H1 (cell line): Measurements from ENCODE around the gene PREX1. TPM values are rescaled to one million over a fixed set of nuclear protein-coding genes. Genes with fewer than 3 reads are reported as not detected.

Experiments used
- CTCF ChIA-PET: fragments of 300-600 bp; sonication (Branson Sonifier 250); formaldehyde crosslinking; loops from one replicate; lab custom pipeline; 2021; ENCODE audit not compliant: partially characterized antibody; lab: Charles Lee
- POLR2A ChIA-PET: fragments of 300-600 bp; sonication (Branson Sonifier 250); formaldehyde crosslinking; loops from one replicate; lab custom pipeline; 2021; ENCODE audit warnings: inconsistent platforms; ENCODE audit not compliant: partially characterized antibody; lab: Charles Lee
- DNase-seq, 2 experiments: peaks; one replicate each; pipeline versions ENCODE4 v3.0.0 to v3.0.0-alpha.2; 2010 to 2022; ENCODE audit warnings: low spot score in 2 of 2, low read depth in 1 of 2, mixed read lengths in 1 of 2
- FAIRE-seq: peaks from 2 replicates; lab custom pipeline; 2011; peaks lifted over from hg19 to GRCh38; lab: Jason Lieb, UNC
- H2AFZ ChIP-seq: 2 replicates; pipeline ENCODE4 v1.8.1; 2012; ENCODE audit warnings: low read length, inconsistent platforms
- H2AK5ac ChIP-seq: 2 replicates; pipeline ENCODE4 v1.6.1; 2013; ENCODE audit warnings: low read depth, low read length
- H2BK120ac ChIP-seq: replicated peaks from 2 replicates; pipeline ENCODE3; 2013; ENCODE audit warnings: low read depth, low read length, inconsistent platforms
- H2BK12ac ChIP-seq: 2 replicates; pipeline ENCODE4 v1.6.1; 2013; ENCODE audit warnings: low read depth, low read length
- H2BK15ac ChIP-seq: 2 replicates; pipeline ENCODE4 v1.6.1; 2013; ENCODE audit warnings: low read length
- H2BK20ac ChIP-seq: 2 replicates; pipeline ENCODE4 v1.6.1; 2013; ENCODE audit warnings: low read length
- H2BK5ac ChIP-seq: 2 replicates; pipeline ENCODE4 v1.6.1; 2013; ENCODE audit warnings: low read depth, low read length
- H3K14ac ChIP-seq: 2 replicates; pipeline ENCODE4 v1.6.1; 2013; ENCODE audit warnings: inconsistent platforms; ENCODE audit not compliant: insufficient read length
- H3K18ac ChIP-seq: 2 replicates; pipeline ENCODE4 v1.6.1; 2013; ENCODE audit warnings: low read length; ENCODE audit errors: extremely low read depth
- H3K23ac ChIP-seq: 2 replicates; pipeline ENCODE4 v1.6.1; 2013; ENCODE audit warnings: inconsistent platforms; ENCODE audit not compliant: insufficient read length
- H3K23me2 ChIP-seq: 2 replicates; pipeline ENCODE4 v1.6.1; 2013; ENCODE audit warnings: low read depth, low read length
- H3K27ac ChIP-seq: 2 replicates; pipeline ENCODE4 v1.6.1; 2011; ENCODE audit warnings: low read depth, low read length, inconsistent platforms
- H3K27me3 ChIP-seq, 4 experiments: replicated peaks in 1 of 4; 1 replicate in 1 of 4; 2 replicates in 3 of 4; pipeline versions ENCODE4 v1.6.1 to v1.8.1; 2011 to 2013; ENCODE audit warnings: low read length in 3 of 4, mild to moderate bottlenecking in 3 of 4, inconsistent platforms in 2 of 4, mixed read lengths in 2 of 4, moderate library complexity in 1 of 4; ENCODE audit not compliant: control insufficient read depth in 3 of 4, insufficient read depth in 3 of 4; ENCODE audit errors: extremely low read depth in 1 of 4
- H3K36me3 ChIP-seq, 4 experiments: 2 replicates each; pipeline versions ENCODE4 v1.6.1 to v1.8.1; 2011 to 2013; ENCODE audit warnings: mild to moderate bottlenecking in 4 of 4, low read length in 3 of 4, moderate library complexity in 2 of 4, control low read depth in 1 of 4, inconsistent platforms in 1 of 4; ENCODE audit not compliant: insufficient read depth in 4 of 4, control insufficient read depth in 2 of 4
- H3K4ac ChIP-seq: replicated peaks from 2 replicates; pipeline ENCODE3; 2013; ENCODE audit warnings: low read length, low read depth, mixed read lengths, inconsistent platforms; ENCODE audit not compliant: insufficient read length
- H3K4me1 ChIP-seq, 4 experiments: replicated peaks in 1 of 4; 1 replicate in 1 of 4; 2 replicates in 3 of 4; pipeline versions ENCODE4 v1.6.1 to v1.8.1; 2011 to 2013; ENCODE audit warnings: low read length in 3 of 4, inconsistent platforms in 2 of 4, mixed read lengths in 1 of 4; ENCODE audit not compliant: insufficient read depth in 4 of 4, control insufficient read depth in 3 of 4
- H3K4me2 ChIP-seq, 2 experiments: 2 replicates each; pipeline versions ENCODE4 v1.6.1 to v1.8.1; 2011 to 2013; ENCODE audit warnings: low read depth in 2 of 2, low read length in 2 of 2, control low read depth in 1 of 2, inconsistent platforms in 1 of 2, mild to moderate bottlenecking in 1 of 2; ENCODE audit not compliant: insufficient read depth in 1 of 2
- H3K4me3 ChIP-seq, 4 experiments: fragments of 200-600, 300-600 bp in 1 of 4; sonication (generic), shearing (Covaris generic), sonication (Bioruptor Twin) in 1 of 4; 2 replicates each; pipeline versions ENCODE4 v1.5.1 to v1.8.1; 2011 to 2016; ENCODE audit warnings: low read length in 4 of 4, low read depth in 3 of 4, control low read depth in 2 of 4, inconsistent platforms in 2 of 4, mild to moderate bottlenecking in 2 of 4, mixed read lengths in 1 of 4, moderate library complexity in 1 of 4; ENCODE audit not compliant: insufficient read depth in 2 of 4; ENCODE audit errors: extremely low read depth in 1 of 4
- H3K56ac ChIP-seq: replicated peaks from 2 replicates; pipeline ENCODE3; 2013; ENCODE audit warnings: low read depth, mild to moderate bottlenecking, mixed read lengths, low read length, inconsistent platforms; ENCODE audit not compliant: insufficient read length
- H3K79me1 ChIP-seq: 2 replicates; pipeline ENCODE4 v1.6.1; 2013; ENCODE audit warnings: low read depth, low read length, control low read depth
- H3K79me2 ChIP-seq, 2 experiments: 2 replicates each; pipeline versions ENCODE4 v1.6.1 to v1.8.1; 2012 to 2013; ENCODE audit warnings: low read length in 2 of 2, mild to moderate bottlenecking in 2 of 2, inconsistent platforms in 1 of 2; ENCODE audit not compliant: insufficient read depth in 2 of 2, control insufficient read depth in 1 of 2
- H3K9ac ChIP-seq, 4 experiments: replicated peaks in 1 of 4; 1 replicate in 1 of 4; 2 replicates in 3 of 4; pipeline versions ENCODE4 v1.6.1 to v1.8.1; 2011 to 2013; ENCODE audit warnings: low read depth in 3 of 4, low read length in 3 of 4, control low read depth in 2 of 4, mild to moderate bottlenecking in 2 of 4, moderate library complexity in 2 of 4, inconsistent platforms in 1 of 4; ENCODE audit errors: extremely low read depth in 1 of 4
- H3K9me3 ChIP-seq, 2 experiments: 2 replicates each; pipeline versions ENCODE4 v1.6.1 to v1.8.1; 2012 to 2013; ENCODE audit warnings: mild to moderate bottlenecking in 2 of 2, moderate library complexity in 2 of 2, control low read depth in 1 of 2, inconsistent platforms in 1 of 2, low read depth in 1 of 2, low read length in 1 of 2, mixed read lengths in 1 of 2; ENCODE audit not compliant: insufficient read depth in 2 of 2
- H4K20me1 ChIP-seq, 2 experiments: replicated peaks in 1 of 2; 2 replicates each; pipeline versions ENCODE3 to v1.8.1; 2011 to 2013; ENCODE audit warnings: inconsistent platforms in 2 of 2, low read length in 2 of 2, mild to moderate bottlenecking in 1 of 2; ENCODE audit not compliant: insufficient read depth in 2 of 2, control insufficient read depth in 1 of 2
- H4K5ac ChIP-seq: 2 replicates; pipeline ENCODE4 v1.6.1; 2013; ENCODE audit warnings: low read length, low read depth, mixed read lengths, inconsistent platforms; ENCODE audit not compliant: insufficient read length
- H4K8ac ChIP-seq: 2 replicates; pipeline ENCODE4 v1.8.0; 2013; ENCODE audit warnings: mild to moderate bottlenecking, moderate library complexity, low read length, inconsistent platforms; ENCODE audit not compliant: insufficient read depth; ENCODE audit errors: extremely low read depth
- H4K91ac ChIP-seq: replicated peaks from 2 replicates; pipeline ENCODE3; 2013; ENCODE audit warnings: low read length, mixed read lengths, inconsistent platforms; ENCODE audit not compliant: insufficient read length
- BACH1 ChIP-seq: IDR thresholded peaks from 2 replicates; pipeline ENCODE4 v1.6.1; 2012; ENCODE audit warnings: low read length, improper control_type of control experiment
- CBX5 ChIP-seq: fragments of 300-800, 300-1000 bp; sonication (generic); IDR thresholded peaks from 2 replicates; pipeline ENCODE4 v1.7.1; 2016; ENCODE audit warnings: antibody characterized with exemption, low read length, low read depth
- CBX8 ChIP-seq: fragments of 300-800, 300-1000 bp; sonication (generic); IDR thresholded peaks from 2 replicates; pipeline ENCODE4 v1.7.1; 2016; ENCODE audit warnings: low read depth, low read length, borderline replicate concordance
- CREB1 ChIP-seq: IDR thresholded peaks from 2 replicates; pipeline ENCODE4 v1.6.1; 2012; ENCODE audit warnings: inconsistent platforms
- HDAC6 ChIP-seq: IDR thresholded peaks from one replicate; pipeline ENCODE4 v1.7.1; 2012; ENCODE audit warnings: low read depth, mild to moderate bottlenecking, inconsistent platforms, low read length, moderate library complexity
- RBBP5 ChIP-seq: IDR thresholded peaks from 2 replicates; pipeline ENCODE4 v1.7.1; 2012; ENCODE audit warnings: low read depth, mild to moderate bottlenecking, inconsistent platforms, low read length, moderate library complexity, borderline replicate concordance
- SP1 ChIP-seq: IDR thresholded peaks from 2 replicates; pipeline ENCODE4 v1.6.1; 2011; ENCODE audit warnings: low read depth, low read length
- SP2 ChIP-seq: IDR thresholded peaks from 2 replicates; pipeline ENCODE4 v1.6.1; 2012; ENCODE audit warnings: mild to moderate bottlenecking, low read length, inconsistent platforms
- TAF1 ChIP-seq: IDR thresholded peaks from 2 replicates; pipeline ENCODE4 v1.6.1; 2011; ENCODE audit warnings: mild to moderate bottlenecking, low read depth, low read length
- WGBS, 2 experiments: shearing (Covaris generic) in 1 of 2; methylation state at CpG; one replicate each; pipeline versions ENCODE4 v1.1.6 to v1.1.7; 2013 to 2015; ENCODE audit warnings: low lambda C conversion rate in 2 of 2, mixed read lengths in 2 of 2, inconsistent platforms in 1 of 2, low coverage in 1 of 2, missing lambda C conversion rate in 1 of 2; ENCODE audit not compliant: insufficient replicate concordance in 2 of 2, insufficient coverage in 1 of 2, insufficient read length in 1 of 2; ENCODE audit errors: extremely low coverage in 1 of 2, missing lambda C conversion rate in 1 of 2; 5-methylcytosine and 5-hydroxymethylcytosine counted together
- polyA plus RNA-seq, 7 experiments: library from polyadenylated mRNA; depleted of rRNA in 3 of 7; stranded (reverse) in 5 of 7; unstranded in 2 of 7; fragments of >200 nt in 5 of 7; fragments of 200-250 nt in 2 of 7; gene quantifications; 1 replicate in 5 of 7; 2 replicates in 1 of 7; 4 replicates in 1 of 7; pipeline versions ENCODE4 v1.2.1 to v1.2.3, GENCODE V29; 2011 to 2013; ENCODE audit warnings: missing spikeins in 2 of 7, mixed read lengths in 2 of 7
- total RNA-seq: library from RNA; stranded (reverse); fragmentation: NEBNext Ultra II Directional; extraction: Animal tissue kit (Norgen Biotek cat#: 25700); gene quantifications from 2 replicates; pipeline ENCODE4 v1.2.1, GENCODE V29; 2021

PREX1 gene
- total and polyA plus RNA-seq, 2 of the 8 experiments (the other 6 are each of a cell fraction or from before 2014, with no cell fraction given): 10.7 to 12.8 TPM

GRCh38 chr20:48790473-48791003 lies 37.3 kb downstream of the PREX1 start:
- Histone ChIP-seq H3K4me1 (peaks cover 7 to 14% (median 8%) of the 10 kb centered on the region in 4 experiments), H3K9me3 (no peaks in the 10 kb centered on the region), H3K23me2 (no peaks in the 10 kb centered on the region), H2AFZ (no peak overlapping the region), H3K4me3 (no peak overlapping the region), H3K27ac (no peak overlapping the region), H2AK5ac (no peak overlapping the region; the same call in 1 of the 2 replicates), H3K23ac (no peak overlapping the region), H3K18ac (no peak overlapping the region), H4K91ac (no peak overlapping the region), H4K20me1 (peaks cover 0 to under 1% of the 10 kb centered on the region in 2 experiments), H4K5ac (no peak overlapping the region), H3K27me3 (no peaks in the 10 kb centered on the region), H2BK12ac (no peak overlapping the region; the same call in 1 of the 2 replicates), H3K4ac (no peak overlapping the region), H2BK120ac (no peak overlapping the region), H3K56ac (no peak overlapping the region), H2BK5ac (no peak overlapping the region), H3K9ac (no peak overlapping the region), H3K4me2 (no peak overlapping the region), H2BK15ac (no peak overlapping the region), H3K79me2 (no peaks in the 10 kb centered on the region), H3K14ac (no peak overlapping the region), H3K79me1 (no peaks in the 10 kb centered on the region), H2BK20ac (no peak overlapping the region), H4K8ac (no peak overlapping the region), H3K36me3 (no peaks in the 10 kb centered on the region)
- ChIA-PET POLR2A (no interaction called here), CTCF (interaction anchor here (1.0 to 2.1 kb wide), 5 partner anchors 11 to 154 kb away, joined by 3 to 6 read pairs (median 4); no protein-coding TSS in a partner anchor)
- no peak for DNase-seq
- TF ChIP-seq HDAC6 (no peak), CBX8 (no peak), RBBP5 (no peak), SP1 (no peak), TAF1 (no peak), BACH1 (no peak), SP2 (no peak), CREB1 (no peak), CBX5 (no peak)
- 75% methylated on average over 5 of the region's 5 CpGs; no CpG with 5 or more reads in 1 of the 2 experiments for WGBS, 2 experiments
- FAIRE-seq: no peak
